Dendritic cell treated with granulocyte-macrophage colony-stimulating factor and Interleukin-4, amounts not matched to agents 40 ng/mL and 50 ng/mL, for 4 days (primary cell): Measurements from ENCODE around the gene ADAP1.
A peak's percentile ranks its signal among the peaks of the same experiment; 100 is the strongest.

ENCODE experiments used
- H3K27ac Mint-ChIP-seq: one replicate; pipeline ENCODE4 v1.8.0; 2022; ENCODE audit warnings: mild to moderate bottlenecking, mixed read lengths
- H3K27me3 Mint-ChIP-seq: one replicate; pipeline ENCODE4 v1.8.0; 2022; ENCODE audit warnings: mild to moderate bottlenecking, mixed read lengths
- H3K36me3 Mint-ChIP-seq: one replicate; pipeline ENCODE4 v1.8.0; 2022; ENCODE audit warnings: low read depth, mixed read lengths
- H3K4me1 Mint-ChIP-seq: one replicate; pipeline ENCODE4 v1.8.0; 2022; ENCODE audit warnings: low read depth, mixed read lengths
- H3K4me3 Mint-ChIP-seq: one replicate; pipeline ENCODE4 v1.8.0; 2022; ENCODE audit warnings: mild to moderate bottlenecking, moderate library complexity, mixed read lengths
- H3K9me3 Mint-ChIP-seq: one replicate; pipeline ENCODE4 v1.8.0; 2022; ENCODE audit warnings: mixed read lengths
- intact Hi-C: fragments of 100-400 bp; cut with micrococcal nuclease; formaldehyde crosslinking; loops from one replicate; pipeline ENCODE4 v1.15.0; 2022

Gene ADAP1

DNA sequence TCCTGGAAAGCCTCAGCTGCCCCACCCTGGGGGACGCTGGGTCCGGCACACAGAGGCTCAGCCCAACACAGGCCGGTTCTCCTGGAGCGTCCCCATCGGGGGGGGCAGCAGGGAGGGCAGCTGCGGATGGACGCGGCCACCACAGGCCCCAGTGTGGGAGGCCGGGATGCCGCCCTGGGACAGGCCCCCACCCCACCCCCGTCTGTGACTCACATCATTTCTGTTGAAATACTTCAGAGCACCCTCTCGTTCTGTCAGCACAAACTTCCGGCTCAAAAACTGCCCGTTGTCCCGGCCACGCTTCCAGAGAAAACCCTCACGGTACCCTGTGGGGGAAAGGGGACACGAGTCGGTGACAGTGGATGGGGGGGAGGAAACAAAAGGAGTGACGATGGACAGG is 49.6 kb downstream of the ADAP1 start:
- intact Hi-C loops = loop anchor here (5.0 kb wide), 1 partner anchor 232 kb away; a partner anchor contains a TSS
- H3K9me3 Mint-ChIP-seq = no peaks in the 10 kb centered on the region
- H3K27ac Mint-ChIP-seq = peak overlapping the region; percentile 57
- H3K36me3 Mint-ChIP-seq = peaks cover 53% of the 10 kb centered on the region
- no peaks in the 10 kb centered on the region for H3K27me3 Mint-ChIP-seq
- H3K4me1 Mint-ChIP-seq = peaks cover 73% of the 10 kb centered on the region
- H3K4me3 Mint-ChIP-seq = no peak overlapping the region

DNA sequence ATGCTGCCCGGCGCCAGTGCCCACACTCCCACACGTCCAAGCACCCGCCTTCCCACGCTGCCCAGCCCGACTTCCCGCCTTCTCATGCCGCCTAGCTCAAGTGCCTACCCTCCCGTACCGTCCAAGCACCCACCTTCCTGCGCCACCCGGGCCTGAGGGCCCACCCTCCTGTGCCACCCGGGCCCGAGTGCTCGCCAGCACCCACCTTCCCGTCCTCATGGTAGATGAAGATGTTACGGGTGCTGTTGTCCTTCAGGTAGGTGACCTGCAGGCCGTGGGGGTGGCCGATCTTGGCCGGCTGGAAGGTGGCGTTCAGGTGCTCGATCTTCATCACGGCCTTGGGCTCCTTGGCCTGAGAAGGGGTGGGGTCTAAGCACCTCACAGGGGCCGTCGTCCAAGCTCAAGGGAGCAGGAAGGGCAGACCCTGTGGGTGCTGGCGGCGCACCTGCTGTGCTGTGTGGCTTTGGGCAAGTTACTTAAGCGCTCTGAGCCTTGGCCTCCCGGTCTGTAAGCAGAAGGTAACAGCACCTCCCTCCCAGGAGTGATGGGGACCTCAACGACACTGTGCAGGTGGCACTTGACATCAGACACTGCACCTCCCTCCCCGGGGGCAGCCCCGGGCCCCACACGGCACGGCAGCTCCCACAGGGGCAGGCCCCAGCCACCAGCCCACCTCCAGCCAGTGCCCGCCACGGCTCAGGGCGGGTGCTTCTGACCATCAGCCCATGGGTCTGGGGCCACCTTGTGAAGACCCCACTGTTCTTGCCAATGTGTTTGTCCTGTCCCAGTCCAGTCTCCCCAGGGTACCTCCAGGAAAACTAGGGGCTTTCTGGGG is 50.3 kb downstream of the ADAP1 start:
- intact Hi-C loops = loop anchor here (5.0 kb wide), 1 partner anchor 233 kb away; a partner anchor contains a TSS
- Mint-ChIP-seq H3K27me3 (no peaks in the 10 kb centered on the region), H3K27ac (peak overlapping the region; percentile 57), H3K4me3 (no peak overlapping the region), H3K36me3 (peaks cover 60% of the 10 kb centered on the region), H3K9me3 (no peaks in the 10 kb centered on the region), H3K4me1 (peaks cover 74% of the 10 kb centered on the region)

DNA sequence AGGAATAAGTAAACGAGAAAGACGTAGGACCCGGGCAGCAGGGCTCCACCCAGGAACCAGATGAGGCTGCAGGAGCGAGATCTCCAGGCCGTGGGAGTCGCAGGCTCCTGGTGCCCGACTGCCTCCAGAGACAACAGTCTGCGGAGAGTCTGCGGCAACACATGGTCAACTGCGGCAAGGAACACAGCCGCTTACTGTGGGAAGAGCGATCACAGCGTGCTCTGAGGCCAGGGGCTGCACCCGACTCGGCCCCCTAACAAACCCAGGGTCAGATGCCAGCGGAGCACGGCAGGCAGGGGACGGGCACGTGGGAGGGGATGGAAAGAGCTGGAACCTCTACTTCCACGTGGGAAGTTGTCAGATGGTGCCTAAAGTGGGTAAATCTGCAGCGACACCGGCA is 51.5 kb downstream of the ADAP1 start:
- Mint-ChIP-seq H3K9me3 (no peaks in the 10 kb centered on the region), H3K27me3 (no peaks in the 10 kb centered on the region), H3K27ac (no peak overlapping the region), H3K4me1 (peaks cover 70% of the 10 kb centered on the region), H3K36me3 (peaks cover 67% of the 10 kb centered on the region), H3K4me3 (no peak overlapping the region)
- intact Hi-C loops = loop anchor here (5.0 kb wide), 1 partner anchor 234 kb away; a partner anchor contains a TSS

DNA sequence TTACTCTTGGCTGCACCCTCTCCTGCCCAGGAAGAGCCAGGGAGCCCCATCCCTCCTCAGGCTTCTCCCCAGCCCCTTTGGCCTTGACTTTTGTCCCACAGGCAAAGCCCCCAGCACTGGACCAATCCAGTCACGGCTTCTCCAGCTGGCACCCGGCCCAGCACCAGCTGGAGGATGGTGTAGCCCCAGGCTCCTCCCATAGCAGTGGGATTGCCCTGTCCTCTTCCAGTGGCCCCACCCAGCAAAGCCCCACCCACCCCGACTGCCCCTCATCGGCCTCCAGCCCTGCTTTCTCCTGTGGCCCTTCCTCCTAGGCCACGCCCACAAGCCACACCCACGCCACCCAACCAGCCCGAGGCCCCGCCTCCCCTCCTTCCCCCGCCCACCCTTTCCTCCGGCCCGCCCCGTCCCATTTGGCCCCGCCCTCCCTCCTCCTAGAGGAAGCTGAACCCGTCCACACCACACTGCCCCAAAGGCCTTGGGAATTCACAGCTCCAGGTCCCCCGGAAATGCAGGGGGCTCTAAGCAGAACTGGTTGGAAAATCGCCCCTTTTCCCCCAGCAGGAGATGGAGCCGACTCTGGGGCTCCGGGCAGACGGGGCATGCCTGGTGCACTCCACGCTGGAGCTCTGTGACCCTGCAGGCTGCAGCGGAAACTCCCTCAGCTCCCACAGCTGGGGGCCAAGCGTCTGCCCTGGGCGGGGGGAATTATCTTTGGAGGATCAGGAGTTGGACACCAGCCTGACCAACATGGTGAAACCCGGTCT is 52.9 kb downstream of the ADAP1 start:
- peaks cover 57% of the 10 kb centered on the region for H3K4me1 Mint-ChIP-seq
- H3K9me3 Mint-ChIP-seq = no peaks in the 10 kb centered on the region
- H3K27ac Mint-ChIP-seq = peak overlapping the region; percentile 50
- intact Hi-C loops = loop anchor here (2.0 to 5.0 kb wide), 2 partner anchors 25 to 236 kb away; partner anchors contain the start of gene GET4
- no peaks in the 10 kb centered on the region for H3K27me3 Mint-ChIP-seq
- no peak overlapping the region for H3K4me3 Mint-ChIP-seq
- peaks cover 81% of the 10 kb centered on the region for H3K36me3 Mint-ChIP-seq

DNA sequence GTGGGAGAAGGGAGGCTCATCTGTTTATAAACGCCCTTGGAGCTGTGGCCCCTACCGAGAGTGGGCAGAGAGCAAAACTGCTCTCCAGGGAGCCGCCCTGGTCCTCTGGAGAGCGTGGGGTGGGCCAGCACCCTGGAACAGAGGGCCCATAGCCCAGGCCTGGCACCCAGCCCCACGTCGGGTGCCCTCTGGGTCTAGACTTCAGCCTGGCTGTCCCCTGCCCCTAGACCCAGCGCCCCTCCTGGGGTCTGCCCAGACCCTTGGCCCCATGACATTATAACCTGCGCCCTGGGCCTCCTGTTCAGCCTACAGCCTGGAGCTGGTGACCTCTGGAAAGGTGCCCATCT is 53.5 kb downstream of the ADAP1 start:
- no peak overlapping the region for H3K4me3 Mint-ChIP-seq
- intact Hi-C loops = loop anchor here (2.0 to 5.0 kb wide), 2 partner anchors 24 to 236 kb away; partner anchors contain the start of gene GET4
- H3K36me3 Mint-ChIP-seq = peaks cover 87% of the 10 kb centered on the region
- no peaks in the 10 kb centered on the region for H3K9me3 Mint-ChIP-seq
- H3K27me3 Mint-ChIP-seq = no peaks in the 10 kb centered on the region
- peaks cover 57% of the 10 kb centered on the region for H3K4me1 Mint-ChIP-seq
- H3K27ac Mint-ChIP-seq = peak overlapping the region; percentile 50

DNA sequence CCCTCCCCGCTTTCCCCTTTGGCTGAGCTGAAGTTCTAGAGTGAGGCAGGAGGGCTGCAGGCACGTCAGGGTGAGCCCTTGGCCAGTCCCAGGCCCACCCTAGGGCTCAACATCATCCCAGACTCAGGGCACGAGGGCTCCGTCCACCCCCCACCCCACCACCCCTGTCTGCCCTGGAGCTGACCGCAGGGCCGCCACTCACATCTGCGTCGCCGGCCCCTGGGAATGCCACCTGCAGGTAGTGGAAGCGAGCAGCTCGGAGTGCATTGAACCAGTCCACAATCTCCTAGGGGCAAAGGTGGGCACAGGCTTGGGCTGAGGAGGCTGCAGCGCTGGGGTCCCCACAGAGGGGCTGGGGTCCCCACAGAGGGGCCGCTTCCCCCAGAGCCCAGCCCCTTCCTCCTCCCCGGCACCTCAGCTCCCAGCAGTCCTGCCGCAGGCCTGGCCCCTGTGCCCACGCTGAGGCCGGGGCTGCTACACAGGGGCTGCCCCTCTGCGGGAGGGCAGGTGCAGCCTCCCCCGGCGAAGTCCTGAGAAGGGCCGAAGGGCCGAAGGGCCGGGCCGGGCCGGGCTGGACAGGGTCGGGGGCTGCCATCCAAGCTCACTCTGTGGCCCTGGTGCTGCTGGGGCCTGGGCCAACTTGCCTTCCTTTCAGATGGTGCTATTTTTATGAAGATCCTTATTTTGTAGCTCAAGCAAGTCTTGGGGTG is 54.0 kb downstream of the ADAP1 start:
- Mint-ChIP-seq H3K27me3 (no peaks in the 10 kb centered on the region), H3K4me1 (peaks cover 53% of the 10 kb centered on the region), H3K9me3 (no peaks in the 10 kb centered on the region), H3K4me3 (no peak overlapping the region), H3K36me3 (peaks cover 92% of the 10 kb centered on the region), H3K27ac (no peak overlapping the region)
- intact Hi-C loops = loop anchor here (2.0 to 5.0 kb wide), 2 partner anchors 24 to 237 kb away; partner anchors contain the start of gene GET4

DNA sequence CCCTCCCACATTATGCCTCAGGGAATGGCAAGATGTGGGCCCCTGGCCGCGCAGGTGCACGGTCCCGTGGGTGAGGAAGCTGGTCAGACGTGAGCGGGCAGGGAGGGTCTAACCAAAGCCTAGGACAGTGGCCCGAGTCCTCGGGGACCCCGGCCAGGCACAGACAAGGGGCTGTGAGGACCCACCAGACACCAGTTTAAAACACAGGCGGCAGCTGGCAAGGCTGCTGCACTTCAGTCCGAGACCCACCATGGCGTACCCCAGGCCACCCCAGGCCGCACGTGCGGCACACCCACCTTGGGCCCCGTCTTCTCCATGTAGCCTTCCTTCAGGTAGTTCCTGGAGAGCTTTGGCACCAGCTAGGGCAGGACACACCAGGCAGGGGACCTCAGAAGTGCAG is 54.7 kb downstream of the ADAP1 start:
- intact Hi-C loops = loop anchor here (2.0 to 5.0 kb wide), 2 partner anchors 23 to 237 kb away; partner anchors contain the start of gene GET4
- H3K4me1 Mint-ChIP-seq = peaks cover 46% of the 10 kb centered on the region
- H3K27ac Mint-ChIP-seq = no peak overlapping the region

DNA sequence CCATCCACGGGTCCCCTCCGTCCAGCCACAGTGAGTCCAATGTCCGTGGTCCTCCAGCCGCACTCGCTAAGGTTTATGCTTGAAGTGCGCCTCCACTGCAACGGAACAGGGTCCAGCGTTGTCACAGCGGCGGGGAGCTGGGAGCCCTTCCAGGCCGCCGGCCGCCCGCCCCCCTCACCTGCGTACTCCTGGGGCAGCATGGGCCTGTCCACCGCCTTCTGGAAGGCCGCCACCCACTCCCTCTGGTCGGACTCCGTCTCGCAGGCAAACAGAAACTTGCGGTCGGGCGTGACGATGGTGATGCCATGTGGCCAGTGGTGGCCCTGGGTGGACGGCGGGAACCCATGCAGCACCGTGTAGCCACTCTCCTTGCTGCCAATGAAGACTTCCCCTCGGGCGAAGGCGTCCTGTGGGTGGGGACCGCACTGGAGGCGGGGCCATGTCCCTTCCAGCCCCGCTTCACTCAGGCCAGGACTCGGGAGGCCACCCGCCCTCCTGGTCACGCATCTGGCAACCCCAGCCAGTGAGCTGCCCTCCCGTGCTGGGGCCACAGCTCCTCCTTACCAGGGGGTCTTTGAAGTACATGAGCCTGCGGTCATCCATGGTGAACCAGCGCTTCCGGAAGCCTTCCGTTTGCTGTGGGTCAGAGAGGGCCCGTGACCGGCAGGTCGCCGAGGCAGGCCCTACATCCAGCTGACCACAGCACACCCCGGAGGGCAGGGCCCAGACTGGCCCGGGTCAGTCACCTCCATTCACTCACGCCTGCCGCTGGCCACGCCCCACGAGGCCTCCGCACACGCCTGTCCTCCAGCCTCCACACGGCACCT is 55.4 kb downstream of the ADAP1 start:
- no peaks in the 10 kb centered on the region for H3K9me3 Mint-ChIP-seq
- H3K36me3 Mint-ChIP-seq = peaks cover 92% of the 10 kb centered on the region
- intact Hi-C loops = no loop called here
- H3K27me3 Mint-ChIP-seq = no peaks in the 10 kb centered on the region
- H3K4me1 Mint-ChIP-seq = peaks cover 46% of the 10 kb centered on the region
- H3K4me3 Mint-ChIP-seq = no peak overlapping the region
- H3K27ac Mint-ChIP-seq = no peak overlapping the region

More for the DNA sequence above, 54.7 kb downstream of the ADAP1 start:
- H3K9me3 Mint-ChIP-seq = no peaks in the 10 kb centered on the region
- no peaks in the 10 kb centered on the region for H3K27me3 Mint-ChIP-seq
- no peak overlapping the region for H3K4me3 Mint-ChIP-seq
- H3K36me3 Mint-ChIP-seq = peaks cover 92% of the 10 kb centered on the region

DNA sequence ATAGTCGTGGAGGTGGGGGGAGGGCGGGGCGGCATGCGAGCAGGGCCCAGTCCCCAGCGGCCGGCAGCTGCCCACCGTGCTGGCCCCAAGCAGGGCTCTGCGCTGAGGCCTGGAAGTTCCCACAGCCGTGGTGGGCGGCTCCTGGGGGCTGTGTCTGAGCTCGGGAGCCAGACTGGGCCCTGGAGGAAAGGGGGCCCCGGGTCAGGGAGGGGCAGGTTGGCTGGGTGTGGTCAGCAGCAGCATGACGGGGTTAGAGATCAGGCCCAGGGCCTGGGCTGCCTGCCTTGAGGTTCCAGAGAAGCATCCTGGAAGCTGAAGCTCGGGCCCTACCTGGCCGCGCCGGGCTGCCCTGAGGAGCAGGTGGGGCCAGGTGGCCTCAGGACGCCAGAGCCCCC is 56.0 kb downstream of the ADAP1 start:
- no peaks in the 10 kb centered on the region for H3K9me3 Mint-ChIP-seq
- H3K27ac Mint-ChIP-seq = no peak overlapping the region
- H3K27me3 Mint-ChIP-seq = no peaks in the 10 kb centered on the region
- peaks cover 92% of the 10 kb centered on the region for H3K36me3 Mint-ChIP-seq
- H3K4me1 Mint-ChIP-seq = peaks cover 41% of the 10 kb centered on the region
- H3K4me3 Mint-ChIP-seq = no peak overlapping the region
- intact Hi-C loops = no loop called here

DNA sequence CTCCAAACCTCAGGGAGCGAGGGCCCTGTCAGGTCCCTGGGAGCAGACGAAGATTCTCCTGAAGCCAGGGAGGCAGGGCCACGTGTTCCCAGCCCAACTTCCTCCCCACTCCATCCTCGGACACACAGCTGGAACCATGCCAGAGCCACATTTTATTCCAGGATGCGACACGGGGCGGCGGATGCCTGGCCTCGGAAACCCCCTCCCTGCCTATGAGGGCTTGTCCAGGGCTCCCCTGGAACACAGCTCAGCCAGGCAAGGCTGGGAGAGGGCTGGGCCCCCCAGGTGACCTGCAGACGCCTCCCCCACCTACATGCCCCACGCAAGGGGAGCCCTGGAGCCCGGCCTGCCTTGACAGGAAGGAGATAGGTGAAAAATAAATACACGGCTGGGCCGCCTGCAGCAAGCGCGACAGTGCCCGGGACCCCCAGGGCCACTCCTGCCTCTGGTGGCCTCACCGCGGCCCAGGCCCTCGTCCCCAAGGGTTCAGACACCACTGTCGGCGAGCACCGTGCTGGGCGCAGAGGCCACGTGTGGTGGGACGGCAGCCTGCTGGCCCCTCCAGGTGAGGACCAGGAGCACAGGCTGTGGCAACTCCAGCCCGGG is 56.6 kb downstream of the ADAP1 start:
- intact Hi-C loops = no loop called here
- Mint-ChIP-seq H3K27ac (no peak overlapping the region), H3K36me3 (peaks cover 92% of the 10 kb centered on the region)

DNA sequence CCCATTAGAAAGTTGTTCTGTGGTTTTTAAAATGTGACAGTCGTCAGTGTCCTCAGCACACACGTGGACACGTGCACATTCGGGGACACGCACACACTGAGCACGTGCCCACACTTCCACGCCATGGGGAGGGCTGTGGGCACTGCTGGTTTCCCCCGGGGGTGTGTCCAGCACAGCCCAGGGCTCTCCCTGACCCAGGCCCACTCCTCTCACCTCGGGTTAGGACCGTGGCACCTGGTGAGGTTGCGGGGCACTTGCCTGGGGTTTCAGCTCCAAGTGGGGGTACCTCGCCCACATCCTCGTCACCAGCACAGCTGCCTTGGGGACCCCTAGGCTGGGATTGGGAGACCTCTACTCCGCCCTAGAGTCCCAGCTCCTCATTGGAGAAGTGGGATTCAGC is 57.4 kb downstream of the ADAP1 start:
- Mint-ChIP-seq H3K27ac (no peak overlapping the region), H3K36me3 (peaks cover 93% of the 10 kb centered on the region), H3K27me3 (no peaks in the 10 kb centered on the region), H3K9me3 (no peaks in the 10 kb centered on the region), H3K4me1 (peaks cover 37% of the 10 kb centered on the region), H3K4me3 (no peak overlapping the region)
- intact Hi-C loops = no loop called here

More for the DNA sequence above, 56.6 kb downstream of the ADAP1 start:
- no peaks in the 10 kb centered on the region for H3K9me3 Mint-ChIP-seq
- H3K27me3 Mint-ChIP-seq = no peaks in the 10 kb centered on the region
- H3K4me1 Mint-ChIP-seq = peaks cover 41% of the 10 kb centered on the region
- no peak overlapping the region for H3K4me3 Mint-ChIP-seq

DNA sequence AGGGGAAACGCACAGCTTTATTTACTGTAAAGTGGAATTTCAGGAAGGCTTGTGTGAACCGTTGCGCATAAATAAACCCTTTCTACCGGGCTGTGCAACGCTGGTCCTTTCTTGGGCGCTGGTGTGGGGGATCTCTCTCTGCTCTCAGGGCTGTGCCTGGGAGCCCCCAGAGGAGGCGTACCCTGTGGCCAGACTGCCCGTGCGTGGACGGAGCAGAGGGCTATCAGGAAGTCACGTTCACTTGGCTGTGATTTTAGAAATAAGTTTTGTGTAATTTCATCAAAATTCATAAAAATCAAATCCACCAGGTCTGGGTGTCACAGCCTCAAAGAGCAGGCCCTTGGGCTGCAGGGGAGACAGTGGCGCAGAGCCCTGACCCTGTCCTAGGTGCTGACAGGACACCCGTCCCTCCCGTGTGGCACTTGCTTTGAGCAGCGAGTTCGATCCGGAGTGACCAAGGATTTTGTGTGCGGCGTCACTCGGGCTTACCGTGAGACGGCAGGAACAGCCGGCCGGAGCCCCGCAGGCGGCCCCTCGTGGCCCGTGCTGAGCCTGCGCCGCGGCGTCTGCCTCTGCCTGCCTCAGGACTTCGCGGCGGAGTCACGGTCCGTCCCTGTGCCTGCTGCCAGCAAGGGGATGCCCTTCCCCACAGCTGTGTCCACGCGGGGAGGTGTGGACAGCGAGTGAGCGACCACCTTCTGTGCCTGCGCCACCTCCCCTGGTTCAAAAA is 58.0 kb downstream of the ADAP1 start:
- Mint-ChIP-seq H3K27ac (no peak overlapping the region), H3K9me3 (no peaks in the 10 kb centered on the region), H3K4me1 (peaks cover 31% of the 10 kb centered on the region), H3K4me3 (no peak overlapping the region), H3K27me3 (no peaks in the 10 kb centered on the region), H3K36me3 (peaks cover 98% of the 10 kb centered on the region)
- intact Hi-C loops = no loop called here
